SK-N-SH (cell line): ENCODE results near the gene UPF3A. TPM values are rescaled to one million over a fixed set of nuclear protein-coding genes. Genes with fewer than 3 reads are reported as not detected.

Source experiments
- CTCF ChIA-PET: fragments of 300-600, 350-600 bp; formaldehyde crosslinking; extraction: SDS; loops from one replicate; lab custom pipeline; 2021; lab: Yijun Ruan, JAX
- POLR2A ChIA-PET: fragments of 350-600 bp; sonication (Branson Sonifier 250); formaldehyde crosslinking; extraction: SDS; loops from one replicate; lab custom pipeline; 2020; ENCODE audit warnings: antibody characterized with exemption, inconsistent platforms; lab: Yijun Ruan, JAX
- DNase-seq: peaks from one replicate; pipeline ENCODE4 v3.0.0; 2012
- H2AFZ ChIP-seq: fragments of 200-600 bp; sonication (generic); 2 replicates; pipeline ENCODE4 v1.8.1; 2016; ENCODE audit warnings: antibody characterized with exemption, mild to moderate bottlenecking, low read depth
- H3F3A ChIP-seq: fragments of 200-600 bp; sonication (generic); replicated peaks from 2 replicates; pipeline ENCODE3; 2016; ENCODE audit warnings: antibody characterized with exemption, mild to moderate bottlenecking; ENCODE audit not compliant: insufficient read depth
- H3K27ac ChIP-seq, 2 experiments: fragments of 200-500 bp in 1 of 2; fragments of 200-600 bp in 1 of 2; sonication (Bioruptor generic) in 1 of 2; sonication (generic), shearing (Covaris generic) in 1 of 2; 2 replicates each; pipeline versions ENCODE4 v1.5.1 to v1.6.1; 2014 to 2016; ENCODE audit warnings: low read depth in 2 of 2, inconsistent platforms in 1 of 2, low read length in 1 of 2, mild to moderate bottlenecking in 1 of 2, mixed read lengths in 1 of 2
- H3K27me3 ChIP-seq: fragments of 200-600 bp; sonication (generic), shearing (Covaris generic); 2 replicates; pipeline ENCODE4 v1.6.1; 2016; ENCODE audit warnings: mixed run types; ENCODE audit not compliant: insufficient read depth
- H3K36me3 ChIP-seq, 2 experiments: fragments of 200-500 bp in 1 of 2; fragments of 200-600 bp in 1 of 2; sonication (Bioruptor generic) in 1 of 2; sonication (generic) in 1 of 2; replicated peaks in 1 of 2; 2 replicates each; pipeline versions ENCODE3 to v1.5.1; 2014 to 2016; ENCODE audit warnings: low read length in 1 of 2, mild to moderate bottlenecking in 1 of 2; ENCODE audit not compliant: insufficient read depth in 2 of 2, control insufficient read depth in 1 of 2
- H3K4me1 ChIP-seq, 2 experiments: fragments of 200-500 bp in 1 of 2; fragments of 200-600 bp in 1 of 2; sonication (Bioruptor generic) in 1 of 2; sonication (generic), shearing (Covaris generic) in 1 of 2; 2 replicates each; pipeline versions ENCODE4 v1.5.1 to v1.6.1; 2014 to 2016; ENCODE audit warnings: low read depth in 1 of 2, low read length in 1 of 2, mixed run types in 1 of 2; ENCODE audit not compliant: insufficient read depth in 2 of 2, control insufficient read depth in 1 of 2
- H3K4me2 ChIP-seq: fragments of 200-600 bp; sonication (generic), shearing (Covaris generic); 2 replicates; pipeline ENCODE4 v1.6.1; 2017; ENCODE audit warnings: mixed run types
- H3K4me3 ChIP-seq, 2 experiments: fragments of 200-500 bp in 1 of 2; fragments of 200-600 bp in 1 of 2; sonication (Bioruptor generic) in 1 of 2; sonication (generic), shearing (Covaris generic) in 1 of 2; 2 replicates each; pipeline versions ENCODE4 v1.5.1 to v1.8.1; 2014 to 2016; ENCODE audit warnings: low read depth in 2 of 2, inconsistent platforms in 1 of 2, low read length in 1 of 2, mild to moderate bottlenecking in 1 of 2, mixed read lengths in 1 of 2, moderate library complexity in 1 of 2
- H3K79me2 ChIP-seq: fragments of 200-600 bp; sonication (generic); 2 replicates; pipeline ENCODE4 v1.8.1; 2017; ENCODE audit warnings: mild to moderate bottlenecking; ENCODE audit not compliant: insufficient read depth
- H3K9ac ChIP-seq: fragments of 200-600 bp; sonication (generic); 2 replicates; pipeline ENCODE4 v1.6.1; 2017; ENCODE audit warnings: mixed run types
- H3K9me2 ChIP-seq: fragments of 200-600 bp; sonication (generic); 2 replicates; pipeline ENCODE4 v1.6.1; 2017; ENCODE audit warnings: mixed run types
- H3K9me3 ChIP-seq: fragments of 200-600 bp; sonication (generic); 2 replicates; pipeline ENCODE4 v1.6.1; 2017; ENCODE audit warnings: mixed run types, mild to moderate bottlenecking, moderate library complexity
- H4K20me1 ChIP-seq: fragments of 200-600 bp; sonication (generic); 2 replicates; pipeline ENCODE4 v1.6.1; 2017; ENCODE audit warnings: mild to moderate bottlenecking, mixed run types; ENCODE audit not compliant: insufficient read depth
- CTCF ChIP-seq: fragments of 200-600 bp; sonication (generic); IDR thresholded peaks from 2 replicates; pipeline ENCODE4 v1.6.1; 2017; ENCODE audit warnings: antibody characterized with exemption, mild to moderate bottlenecking, moderate library complexity
- ELF1 ChIP-seq: IDR thresholded peaks from 2 replicates; pipeline ENCODE4 v1.4.0; 2012
- EZH2phosphoT487 ChIP-seq: fragments of 200-600 bp; sonication (generic); IDR thresholded peaks from 2 replicates; pipeline ENCODE4 v1.6.1; 2017; ENCODE audit warnings: low read depth, mixed run types, mild to moderate bottlenecking, antibody characterized with exemption, moderate library complexity, borderline replicate concordance
- FOXM1 ChIP-seq: IDR thresholded peaks from 2 replicates; pipeline ENCODE4 v1.4.0; 2012; ENCODE audit warnings: low read depth, mild to moderate bottlenecking
- GABPA ChIP-seq: IDR thresholded peaks from 2 replicates; pipeline ENCODE4 v1.4.0; 2012; ENCODE audit warnings: low read depth, mild to moderate bottlenecking
- GATA2 ChIP-seq: sonication (generic); formaldehyde crosslinking; IDR thresholded peaks from 2 replicates; pipeline ENCODE4 v1.5.0; 2020; ENCODE audit warnings: mild to moderate bottlenecking, missing genetic modification reagents
- IRF3 ChIP-seq: fragments of 150-350 bp; IDR thresholded peaks from 2 replicates; pipeline ENCODE4 v1.6.1; 2016; ENCODE audit warnings: mild to moderate bottlenecking, low read depth, low read length
- MEF2A ChIP-seq: IDR thresholded peaks from 2 replicates; pipeline ENCODE4 v1.4.0; 2012; ENCODE audit warnings: low read depth, borderline replicate concordance
- MXI1 ChIP-seq: IDR thresholded peaks from 2 replicates; pipeline ENCODE4 v1.6.1; 2012; ENCODE audit warnings: mild to moderate bottlenecking, low read depth, low read length, improper control_type of control experiment
- POLR2AphosphoS5 ChIP-seq: IDR thresholded peaks from 2 replicates; pipeline ENCODE4 v1.6.1; 2012; ENCODE audit warnings: low read depth, low read length
- RAD21 ChIP-seq: IDR thresholded peaks from 2 replicates; pipeline ENCODE4 v1.6.1; 2012; ENCODE audit warnings: mild to moderate bottlenecking, low read length
- SMC3 ChIP-seq: IDR thresholded peaks from 2 replicates; pipeline ENCODE4 v1.6.1; 2012; ENCODE audit warnings: low read depth, low read length, improper control_type of control experiment
- TCF12 ChIP-seq: IDR thresholded peaks from 2 replicates; pipeline ENCODE4 v1.4.0; 2012
- TEAD4 ChIP-seq: IDR thresholded peaks from 2 replicates; pipeline ENCODE4 v1.4.0; 2012; ENCODE audit warnings: mild to moderate bottlenecking, borderline replicate concordance; ENCODE audit not compliant: insufficient read depth
- USF1 ChIP-seq: IDR thresholded peaks from 2 replicates; pipeline ENCODE4 v1.4.0; 2012; ENCODE audit warnings: low read depth, borderline replicate concordance
- ZBTB33 ChIP-seq: IDR thresholded peaks from 2 replicates; pipeline ENCODE4 v1.4.0; 2012; ENCODE audit warnings: low read depth, borderline replicate concordance
- WGBS: methylation state at CpG from one replicate; pipeline ENCODE4 v1.1.6; 2017; ENCODE audit warnings: low lambda C conversion rate; 5-methylcytosine and 5-hydroxymethylcytosine counted together
- polyA plus RNA-seq, 3 experiments: library from polyadenylated mRNA; depleted of rRNA; stranded (reverse); fragments of >200 nt; gene quantifications; 2 replicates each; pipeline ENCODE4 v1.2.3, GENCODE V29; 2012
- TF ChIP-seq, protein P1 (sequence below): IDR thresholded peaks from 2 replicates; pipeline ENCODE4 v1.6.1; 2012; ENCODE audit warnings: mild to moderate bottlenecking, low read depth, low read length, moderate library complexity
- TF ChIP-seq, protein P2 (sequence below): IDR thresholded peaks from 2 replicates; pipeline ENCODE4 v1.4.0; 2012; ENCODE audit warnings: low read depth

UPF3A gene
- polyA plus RNA-seq, 1 of the 3 experiments (the other 2 are of a cell fraction), result 63.2 TPM

DNA sequence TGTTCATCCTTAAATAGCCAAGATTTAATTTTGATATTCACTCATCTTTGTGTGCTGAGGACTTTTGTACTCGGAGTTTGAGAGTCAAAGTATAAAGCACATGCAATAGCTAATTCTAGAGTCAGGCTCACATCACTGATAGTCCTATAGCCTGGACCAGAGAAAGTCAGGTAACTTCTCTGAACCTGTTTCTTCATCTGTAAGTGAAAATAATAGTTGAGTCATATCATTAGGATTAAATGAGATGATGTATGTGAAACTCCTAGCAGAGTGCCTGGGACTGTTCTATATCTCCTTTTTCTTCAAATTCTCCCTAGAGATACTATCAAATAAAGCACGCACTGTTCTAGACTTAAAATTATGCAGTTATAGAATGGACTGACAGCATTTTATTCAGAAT lies 41.9 kb downstream of the UPF3A start:
- no peak for DNase-seq
- no peak overlapping the region for H3K4me2 ChIP-seq
- H3K4me1 ChIP-seq, result peaks cover 2 to 4% of the 10 kb centered on the region in 2 experiments; a peak in 2 of 4 replicates
- H3K9me3 ChIP-seq, result no peaks in the 10 kb centered on the region
- H3K79me2 ChIP-seq, result peaks cover 67% of the 10 kb centered on the region
- H3F3A ChIP-seq, result peaks cover 4% of the 10 kb centered on the region
- H3K9me2 ChIP-seq, result no peaks in the 10 kb centered on the region
- H3K36me3 ChIP-seq, result peaks cover 60 to 61% of the 10 kb centered on the region in 2 experiments
- peaks cover 26% of the 10 kb centered on the region for H4K20me1 ChIP-seq
- WGBS, result 95% methylated on average over 2 of the region's 2 CpGs
- no peak overlapping the region for H2AFZ ChIP-seq
- H3K27ac ChIP-seq, result no peak overlapping the region
- POLR2A ChIA-PET, result no interaction called here
- TF ChIP-seq SMC3 (no peak), EZH2phosphoT487 (no peak), FOXM1 (no peak), USF1 (no peak), MXI1 (no peak), IRF3 (no peak), POLR2AphosphoS5 (no peak), TEAD4 (no peak), TCF12 (no peak), GABPA (no peak), GATA2 (CRISPR knock-in tag) (no peak), MEF2A (no peak), ZBTB33 (no peak), ELF1 (no peak), RAD21 (no peak), CTCF (no peak)
- TF ChIP-seq, protein P1, sequence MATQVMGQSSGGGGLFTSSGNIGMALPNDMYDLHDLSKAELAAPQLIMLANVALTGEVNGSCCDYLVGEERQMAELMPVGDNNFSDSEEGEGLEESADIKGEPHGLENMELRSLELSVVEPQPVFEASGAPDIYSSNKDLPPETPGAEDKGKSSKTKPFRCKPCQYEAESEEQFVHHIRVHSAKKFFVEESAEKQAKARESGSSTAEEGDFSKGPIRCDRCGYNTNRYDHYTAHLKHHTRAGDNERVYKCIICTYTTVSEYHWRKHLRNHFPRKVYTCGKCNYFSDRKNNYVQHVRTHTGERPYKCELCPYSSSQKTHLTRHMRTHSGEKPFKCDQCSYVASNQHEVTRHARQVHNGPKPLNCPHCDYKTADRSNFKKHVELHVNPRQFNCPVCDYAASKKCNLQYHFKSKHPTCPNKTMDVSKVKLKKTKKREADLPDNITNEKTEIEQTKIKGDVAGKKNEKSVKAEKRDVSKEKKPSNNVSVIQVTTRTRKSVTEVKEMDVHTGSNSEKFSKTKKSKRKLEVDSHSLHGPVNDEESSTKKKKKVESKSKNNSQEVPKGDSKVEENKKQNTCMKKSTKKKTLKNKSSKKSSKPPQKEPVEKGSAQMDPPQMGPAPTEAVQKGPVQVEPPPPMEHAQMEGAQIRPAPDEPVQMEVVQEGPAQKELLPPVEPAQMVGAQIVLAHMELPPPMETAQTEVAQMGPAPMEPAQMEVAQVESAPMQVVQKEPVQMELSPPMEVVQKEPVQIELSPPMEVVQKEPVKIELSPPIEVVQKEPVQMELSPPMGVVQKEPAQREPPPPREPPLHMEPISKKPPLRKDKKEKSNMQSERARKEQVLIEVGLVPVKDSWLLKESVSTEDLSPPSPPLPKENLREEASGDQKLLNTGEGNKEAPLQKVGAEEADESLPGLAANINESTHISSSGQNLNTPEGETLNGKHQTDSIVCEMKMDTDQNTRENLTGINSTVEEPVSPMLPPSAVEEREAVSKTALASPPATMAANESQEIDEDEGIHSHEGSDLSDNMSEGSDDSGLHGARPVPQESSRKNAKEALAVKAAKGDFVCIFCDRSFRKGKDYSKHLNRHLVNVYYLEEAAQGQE, result no peak
- TF ChIP-seq, protein P2, sequence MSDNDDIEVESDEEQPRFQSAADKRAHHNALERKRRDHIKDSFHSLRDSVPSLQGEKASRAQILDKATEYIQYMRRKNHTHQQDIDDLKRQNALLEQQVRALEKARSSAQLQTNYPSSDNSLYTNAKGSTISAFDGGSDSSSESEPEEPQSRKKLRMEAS, result no peak
- H3K9ac ChIP-seq, result no peak overlapping the region
- CTCF ChIA-PET, result interaction anchor here (1.0 kb wide), 1 partner anchor 16 kb away, joined by 3 read pairs; no protein-coding TSS in a partner anchor
- no peaks in the 10 kb centered on the region for H3K27me3 ChIP-seq
- H3K4me3 ChIP-seq, result no peak overlapping the region
